PC-3 (cell line): ENCODE data around the gene PLSCR3. TPM values are rescaled to one million over a fixed set of nuclear protein-coding genes. Genes with fewer than 3 reads are reported as not detected.

Experiments
- ATAC-seq: fragments of 200-7000 bp; cut with Tn5 transposase; 2 replicates; pipeline ENCODE4 v1.9.1; 2020; ENCODE audit warnings: mild to moderate bottlenecking, moderate library complexity
- BruUV-seq: library from RNA; stranded (reverse); fragments of 400-500 nt; replicated peaks from 2 replicates; lab custom pipeline; 2021; lab: Mats Ljungman, UMichigan
- CTCF ChIA-PET: fragments of 300-600 bp; sonication (Branson Sonifier 250); formaldehyde crosslinking; loops from one replicate; lab custom pipeline; 2022; ENCODE audit warnings: antibody characterized with exemption; lab: Charles Lee
- POLR2A ChIA-PET: fragments of 300-600 bp; sonication (Branson Sonifier 250); formaldehyde crosslinking; loops from one replicate; lab custom pipeline; 2022; ENCODE audit warnings: antibody characterized with exemption; ENCODE audit not compliant: unreplicated experiment; lab: Charles Lee
- DNase-seq: peaks from one replicate; pipeline ENCODE4 v3.0.0-alpha.2; 2015
- H2AFZ ChIP-seq: fragments of 300-600 bp; sonication (generic); 2 replicates; pipeline ENCODE4 v1.6.0; 2016; ENCODE audit warnings: antibody characterized with exemption, low read length
- H3F3A ChIP-seq: fragments of 300-600 bp; sonication (generic); one replicate; pipeline ENCODE4 v1.6.0; 2017; ENCODE audit warnings: antibody characterized with exemption, low read length, control low read depth, mild to moderate bottlenecking; ENCODE audit not compliant: unreplicated experiment
- H3K27ac ChIP-seq: fragments of 300-600 bp; sonication (generic); 2 replicates; pipeline ENCODE4 v1.5.1; 2016; ENCODE audit warnings: mild to moderate bottlenecking, low read length
- H3K27me3 ChIP-seq: fragments of 300-600 bp; sonication (generic); 2 replicates; pipeline ENCODE4 v1.6.1; 2016; ENCODE audit warnings: low read length, mixed read lengths
- H3K36me3 ChIP-seq: fragments of 300-600 bp; sonication (generic); 2 replicates; pipeline ENCODE4 v1.6.1; 2016; ENCODE audit warnings: low read depth, mixed run types, low read length, mixed read lengths
- H3K4me1 ChIP-seq: fragments of 300-600 bp; sonication (generic); 2 replicates; pipeline ENCODE4 v1.5.1; 2016; ENCODE audit warnings: low read length; ENCODE audit not compliant: insufficient read depth
- H3K4me2 ChIP-seq: fragments of 300-600 bp; sonication (generic); 2 replicates; pipeline ENCODE4 v1.6.0; 2016; ENCODE audit warnings: low read length
- H3K4me3 ChIP-seq: fragments of 300-600 bp; sonication (generic); 2 replicates; pipeline ENCODE4 v1.5.1; 2016; ENCODE audit warnings: mild to moderate bottlenecking, low read length, mixed read lengths
- H3K79me2 ChIP-seq: fragments of 300-600 bp; sonication (generic); 2 replicates; pipeline ENCODE4 v1.6.1; 2017; ENCODE audit warnings: low read length, mixed read lengths
- H3K9ac ChIP-seq: fragments of 300-600 bp; sonication (generic); 2 replicates; pipeline ENCODE4 v1.6.0; 2016; ENCODE audit warnings: mild to moderate bottlenecking, low read length
- H3K9me2 ChIP-seq: fragments of 300-600 bp; sonication (generic); replicated peaks from 2 replicates; pipeline ENCODE4 v1.6.1; 2016; ENCODE audit warnings: mixed run types, low read length, mixed read lengths
- H3K9me3 ChIP-seq: fragments of 300-600 bp; sonication (generic); 2 replicates; pipeline ENCODE4 v1.6.1; 2016; ENCODE audit warnings: low read length, mixed read lengths
- H4K20me1 ChIP-seq: fragments of 300-600 bp; sonication (generic); 2 replicates; pipeline ENCODE4 v1.6.1; 2016; ENCODE audit warnings: low read length, mixed read lengths
- EZH2 ChIP-seq: fragments of 300-600 bp; sonication (generic); IDR thresholded peaks from one replicate; pipeline ENCODE4 v1.6.1; 2017; ENCODE audit warnings: antibody characterized with exemption, mild to moderate bottlenecking, low read length; ENCODE audit not compliant: unreplicated experiment
- EZH2phosphoT487 ChIP-seq: fragments of 300-600 bp; sonication (generic); IDR thresholded peaks from 2 replicates; pipeline ENCODE4 v1.6.1; 2018; ENCODE audit warnings: mild to moderate bottlenecking, antibody characterized with exemption, low read length, borderline replicate concordance
- intact Hi-C: fragments of 100-400 bp; cut with micrococcal nuclease; formaldehyde crosslinking; loops from 2 replicates; pipeline ENCODE4 v1.9.0; 2023
- total RNA-seq: library from RNA; depleted of rRNA; stranded (reverse); fragments of >200 nt; gene quantifications from 2 replicates; pipeline ENCODE4 v1.2.3, GENCODE V29; 2014
- TF ChIP-seq, protein P1 (sequence below): fragments of 300-600 bp; sonication (generic); conservative IDR thresholded peaks from 2 replicates; pipeline ENCODE4 v1.5.1; 2017; ENCODE audit warnings: antibody characterized with exemption, low read depth, mild to moderate bottlenecking, low read length

The PLSCR3 gene
- total RNA-seq, 1 experiment from 2014 or later: 62.7 TPM

DNA sequence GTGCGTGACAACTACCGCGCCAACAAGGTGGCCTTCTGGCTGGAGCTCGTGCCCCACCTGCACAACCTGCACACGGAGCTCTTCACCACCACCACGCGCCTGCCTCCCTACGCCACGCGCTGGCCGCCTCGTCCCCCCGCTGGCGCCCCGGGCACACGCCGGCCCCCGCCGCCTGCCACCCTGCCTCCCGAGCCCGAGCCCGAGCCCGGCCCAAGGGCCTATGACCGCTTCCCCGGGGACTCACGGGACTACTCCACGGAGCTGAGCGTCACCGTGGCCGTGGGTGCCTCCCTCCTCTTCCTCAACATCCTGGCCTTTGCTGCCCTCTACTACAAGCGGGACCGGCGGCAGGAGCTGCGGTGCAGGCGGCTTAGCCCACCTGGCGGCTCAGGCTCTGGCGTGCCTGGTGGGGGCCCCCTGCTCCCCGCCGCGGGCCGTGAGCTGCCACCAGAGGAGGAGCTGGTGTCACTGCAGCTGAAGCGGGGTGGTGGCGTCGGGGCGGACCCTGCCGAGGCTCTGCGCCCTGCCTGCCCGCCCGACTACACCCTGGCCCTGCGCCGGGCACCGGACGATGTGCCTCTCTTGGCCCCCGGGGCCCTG, 22.8 kb upstream of the PLSCR3 start:
- BruUV-seq: no TSS peak
- Histone ChIP-seq H3K4me3 (no peak overlapping the region), H4K20me1 (no peaks in the 10 kb centered on the region), H3K27ac (no peak overlapping the region), H3K9me3 (no peaks in the 10 kb centered on the region), H3K27me3 (no peaks in the 10 kb centered on the region), H3K4me2 (no peak overlapping the region), H3K4me1 (no peaks in the 10 kb centered on the region), H3K79me2 (no peaks in the 10 kb centered on the region), H3K9ac (no peak overlapping the region), H2AFZ (no peak overlapping the region), H3K36me3 (no peaks in the 10 kb centered on the region), H3K9me2 (no peaks in the 10 kb centered on the region), H3F3A (no peaks in the 10 kb centered on the region)
- intact Hi-C loops: no loop called here
- ATAC-seq (no peak), DNase-seq (no peak)
- ChIA-PET CTCF (no interaction called here), POLR2A (no interaction called here)
- TF ChIP-seq, protein P1, sequence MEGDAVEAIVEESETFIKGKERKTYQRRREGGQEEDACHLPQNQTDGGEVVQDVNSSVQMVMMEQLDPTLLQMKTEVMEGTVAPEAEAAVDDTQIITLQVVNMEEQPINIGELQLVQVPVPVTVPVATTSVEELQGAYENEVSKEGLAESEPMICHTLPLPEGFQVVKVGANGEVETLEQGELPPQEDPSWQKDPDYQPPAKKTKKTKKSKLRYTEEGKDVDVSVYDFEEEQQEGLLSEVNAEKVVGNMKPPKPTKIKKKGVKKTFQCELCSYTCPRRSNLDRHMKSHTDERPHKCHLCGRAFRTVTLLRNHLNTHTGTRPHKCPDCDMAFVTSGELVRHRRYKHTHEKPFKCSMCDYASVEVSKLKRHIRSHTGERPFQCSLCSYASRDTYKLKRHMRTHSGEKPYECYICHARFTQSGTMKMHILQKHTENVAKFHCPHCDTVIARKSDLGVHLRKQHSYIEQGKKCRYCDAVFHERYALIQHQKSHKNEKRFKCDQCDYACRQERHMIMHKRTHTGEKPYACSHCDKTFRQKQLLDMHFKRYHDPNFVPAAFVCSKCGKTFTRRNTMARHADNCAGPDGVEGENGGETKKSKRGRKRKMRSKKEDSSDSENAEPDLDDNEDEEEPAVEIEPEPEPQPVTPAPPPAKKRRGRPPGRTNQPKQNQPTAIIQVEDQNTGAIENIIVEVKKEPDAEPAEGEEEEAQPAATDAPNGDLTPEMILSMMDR: no peak
- TF ChIP-seq EZH2phosphoT487 (no peak), EZH2 (no peak)

DNA sequence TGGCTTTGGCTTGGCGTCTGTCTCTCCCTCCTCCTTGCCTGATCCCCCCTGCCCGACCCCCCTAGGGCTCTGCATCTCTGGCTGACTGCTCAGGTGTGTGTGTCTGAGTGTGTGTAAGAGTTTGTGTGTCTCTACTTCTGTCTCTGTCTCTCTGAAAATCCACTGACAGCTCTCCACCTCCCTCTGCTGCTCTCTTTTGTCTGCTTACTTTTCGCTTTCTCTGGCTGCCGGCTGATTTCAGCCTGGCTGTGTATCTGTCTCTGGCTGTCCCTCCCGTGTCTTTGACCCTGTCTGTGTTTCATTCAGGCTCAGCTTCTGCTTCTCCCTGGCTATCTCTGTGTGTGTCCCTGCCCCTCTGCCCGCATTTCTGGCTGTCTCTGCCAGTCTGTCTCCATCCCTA, 22.0 kb upstream of the PLSCR3 start:
- Histone ChIP-seq H3K27me3 (no peaks in the 10 kb centered on the region), H3K4me2 (no peak overlapping the region), H3F3A (no peaks in the 10 kb centered on the region), H3K9me2 (no peaks in the 10 kb centered on the region), H4K20me1 (no peaks in the 10 kb centered on the region), H2AFZ (no peak overlapping the region), H3K9me3 (no peaks in the 10 kb centered on the region), H3K4me3 (no peak overlapping the region), H3K27ac (no peak overlapping the region), H3K4me1 (no peaks in the 10 kb centered on the region), H3K79me2 (no peaks in the 10 kb centered on the region), H3K9ac (no peak overlapping the region), H3K36me3 (no peaks in the 10 kb centered on the region)
- no peak for ATAC-seq
- ChIA-PET POLR2A (no interaction called here), CTCF (no interaction called here)
- intact Hi-C loops: no loop called here
- DNase-seq: no peak
- TF ChIP-seq EZH2 (no peak), EZH2phosphoT487 (no peak)
- TF ChIP-seq, protein P1: no peak
- BruUV-seq: no TSS peak

- ChIA-PET CTCF (no interaction called here), POLR2A (no interaction called here)
- Histone ChIP-seq H3K27me3 (no peaks in the 10 kb centered on the region), H3K27ac (no peak overlapping the region), H3K9ac (no peak overlapping the region), H3F3A (no peaks in the 10 kb centered on the region), H3K4me1 (no peaks in the 10 kb centered on the region), H3K4me3 (no peak overlapping the region), H3K9me3 (no peaks in the 10 kb centered on the region), H3K4me2 (no peak overlapping the region), H3K9me2 (no peaks in the 10 kb centered on the region), H3K36me3 (no peaks in the 10 kb centered on the region), H4K20me1 (no peaks in the 10 kb centered on the region), H3K79me2 (no peaks in the 10 kb centered on the region), H2AFZ (no peak overlapping the region)
- ATAC-seq (no peak), DNase-seq (no peak)
- intact Hi-C loops: no loop called here
- TF ChIP-seq, protein P1: no peak
- TF ChIP-seq EZH2: no peak
- no peak for TF ChIP-seq EZH2phosphoT487
- no TSS peak for BruUV-seq
Observed at GRCh38 chr17:7415784-7416183, 21.5 kb upstream of the PLSCR3 start.
